A549 (cell line): Measurements from ENCODE around the gene TRMU.

Experiments used
- CBX2 ChIP-seq: fragments of 200-600 bp; sonication (generic); IDR thresholded peaks from 2 replicates; pipeline ENCODE4 v1.6.1; 2016; ENCODE audit warnings: low read depth, mild to moderate bottlenecking, borderline replicate concordance
- CTCF ChIP-seq: fragments of >200 bp; sonication (Bioruptor Twin); formaldehyde crosslinking; IDR thresholded peaks from 3 replicates; pipeline ENCODE4 v1.5.1; 2016
- HDAC2 ChIP-seq: fragments of 200-600 bp; sonication (generic); IDR thresholded peaks from 2 replicates; pipeline ENCODE4 v1.6.1; 2016
- HMGXB4 ChIP-seq: fragments of 250-450 bp; sonication (Bioruptor Pico); IDR thresholded peaks from 2 replicates; pipeline ENCODE4 v1.5.0; 2021; ENCODE audit warnings: mild to moderate bottlenecking, moderate library complexity, borderline replicate concordance
- JUN ChIP-seq, 2 experiments: fragments of >200 bp; sonication (Bioruptor Twin); formaldehyde crosslinking; IDR thresholded peaks; 2 replicates in 1 of 2; 3 replicates in 1 of 2; pipeline ENCODE4 v1.6.1; 2016 to 2017
- MAX ChIP-seq: IDR thresholded peaks from 2 replicates; pipeline ENCODE4 v1.6.1; 2012
- MYC ChIP-seq: IDR thresholded peaks from 2 replicates; pipeline ENCODE4 v1.6.1; 2012; ENCODE audit warnings: mild to moderate bottlenecking, inconsistent platforms, low read length, improper control_type of control experiment, borderline replicate concordance
- POLR2A ChIP-seq: IDR thresholded peaks from 2 replicates; pipeline ENCODE4 v1.6.1; 2012; ENCODE audit warnings: mild to moderate bottlenecking, low read length
- RCOR1 ChIP-seq: fragments of 150-350 bp; IDR thresholded peaks from 2 replicates; pipeline ENCODE4 v1.6.1; 2014; ENCODE audit warnings: antibody characterized with exemption, low read length, low read depth
- RFX5 ChIP-seq: fragments of 450-650 bp; IDR thresholded peaks from 2 replicates; pipeline ENCODE4 v1.7.1; 2014; ENCODE audit warnings: antibody characterized with exemption, mild to moderate bottlenecking, moderate library complexity
- RNF2 ChIP-seq: fragments of 200-600 bp; sonication (generic); IDR thresholded peaks from 2 replicates; pipeline ENCODE4 v1.6.1; 2016; ENCODE audit warnings: low read depth, mild to moderate bottlenecking, antibody characterized with exemption, moderate library complexity, borderline replicate concordance

- TF ChIP-seq CTCF, result no peak
- no peak for TF ChIP-seq JUN (IDR thresholded peaks at IDR 0.05)
- TF ChIP-seq HDAC2, result no peak
- TF ChIP-seq RFX5, result no peak
- no peak for TF ChIP-seq MAX
- TF ChIP-seq POLR2A, result no peak
- TF ChIP-seq HMGXB4 (CRISPR knock-in tag), result no peak
- no peak for TF ChIP-seq RCOR1
- TF ChIP-seq CBX2, result no peak
- no peak for TF ChIP-seq MYC
- no peak for TF ChIP-seq RNF2
Observed at GRCh38 chr22:46354993-46355305, 19.4 kb downstream of the TRMU start.
